CD4-positive, alpha-beta T cell treated with Interleukin-15 for 4 hours (primary cell): ENCODE results near the gene GDE1.

Experiments used
- DNase-seq: peaks from one replicate; pipeline ENCODE4 v3.0.0-alpha.2; 2020; ENCODE audit warnings: low spot score

Gene GDE1

GRCh38 chr16:19523559-19524355 lies 1.9 kb upstream of the GDE1 start, which contains the start of gene CCP110:
TSS of gene CCP110 (plus strand) at chr16:19523942. CDS start at chr16:19527882, 3,940 bp downstream.
- peak; percentile 93 for DNase-seq

DNA sequence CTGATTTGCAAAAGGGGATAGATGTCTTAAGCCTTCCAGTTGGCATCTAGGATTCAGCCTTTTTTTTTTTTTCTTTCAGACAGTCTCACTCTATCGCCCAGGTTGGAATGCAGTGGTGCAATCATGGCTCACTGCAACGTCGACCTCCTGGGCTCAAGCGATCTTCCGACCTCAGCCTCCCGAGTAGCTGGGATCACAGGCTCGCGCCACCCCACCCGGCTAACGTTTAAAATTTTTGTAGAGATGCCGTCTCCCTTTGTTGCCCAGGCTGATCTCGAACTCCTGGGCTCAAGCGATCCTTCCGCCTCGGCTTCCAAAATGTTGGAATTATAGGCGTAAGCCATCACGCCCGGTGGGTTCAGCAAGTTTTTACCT lies 1.3 kb upstream of the GDE1 start:
- DNase-seq = no peak

- DNase-seq = no peak
Measured at GRCh38 chr16:19522760-19523159, 862 bp upstream of the GDE1 start.

DNA sequence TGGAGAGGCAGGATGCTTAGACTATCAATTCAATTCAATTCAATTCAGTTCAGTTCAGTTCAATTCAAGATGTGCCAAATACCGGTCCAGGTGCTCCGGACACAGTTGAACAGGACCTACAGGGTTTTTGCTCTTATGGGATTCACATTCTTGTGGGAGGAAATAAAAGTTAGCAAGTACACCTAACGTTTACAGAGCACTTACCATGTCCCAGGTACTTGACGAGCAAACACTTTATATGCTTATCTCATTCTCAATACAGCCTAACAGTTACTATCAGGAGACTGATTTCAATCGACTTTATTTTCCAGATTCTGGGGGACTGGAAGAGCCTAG lies 467 bp upstream of the GDE1 start:
- DNase-seq = no peak

DNA sequence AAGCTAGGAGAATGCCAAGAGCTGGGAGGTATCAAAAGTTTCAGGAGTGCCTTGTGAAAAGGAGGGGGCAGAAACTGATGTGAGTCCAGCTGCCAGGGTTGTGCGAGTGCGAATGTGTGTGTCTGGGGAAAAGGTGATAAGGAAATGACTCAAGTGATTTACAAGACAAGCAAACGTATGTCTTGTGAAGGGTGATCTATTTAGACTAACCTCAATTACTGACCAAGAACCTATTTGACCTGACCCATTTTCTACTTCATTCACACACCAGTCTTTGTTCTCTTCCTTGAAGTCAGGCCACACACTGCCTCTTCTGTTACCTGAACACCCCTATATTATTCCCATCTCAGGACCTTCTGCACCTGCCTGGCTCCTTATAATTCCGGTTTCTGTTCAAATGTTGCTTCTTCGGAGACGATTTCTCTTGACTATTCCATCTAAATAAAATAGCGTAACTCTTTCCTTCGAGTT lies 1.0 kb downstream of the GDE1 start:
- DNase-seq = no peak

- DNase-seq = no peak
Measured at GRCh38 chr16:19518388-19518787, 3.5 kb downstream of the GDE1 start.

GRCh38 chr16:19517424-19518089 lies 4.3 kb downstream of the GDE1 start:
- DNase-seq = peak; percentile 21

- no peak for DNase-seq
Measured at GRCh38 chr16:19515757-19516156, 6.1 kb downstream of the GDE1 start.

DNA sequence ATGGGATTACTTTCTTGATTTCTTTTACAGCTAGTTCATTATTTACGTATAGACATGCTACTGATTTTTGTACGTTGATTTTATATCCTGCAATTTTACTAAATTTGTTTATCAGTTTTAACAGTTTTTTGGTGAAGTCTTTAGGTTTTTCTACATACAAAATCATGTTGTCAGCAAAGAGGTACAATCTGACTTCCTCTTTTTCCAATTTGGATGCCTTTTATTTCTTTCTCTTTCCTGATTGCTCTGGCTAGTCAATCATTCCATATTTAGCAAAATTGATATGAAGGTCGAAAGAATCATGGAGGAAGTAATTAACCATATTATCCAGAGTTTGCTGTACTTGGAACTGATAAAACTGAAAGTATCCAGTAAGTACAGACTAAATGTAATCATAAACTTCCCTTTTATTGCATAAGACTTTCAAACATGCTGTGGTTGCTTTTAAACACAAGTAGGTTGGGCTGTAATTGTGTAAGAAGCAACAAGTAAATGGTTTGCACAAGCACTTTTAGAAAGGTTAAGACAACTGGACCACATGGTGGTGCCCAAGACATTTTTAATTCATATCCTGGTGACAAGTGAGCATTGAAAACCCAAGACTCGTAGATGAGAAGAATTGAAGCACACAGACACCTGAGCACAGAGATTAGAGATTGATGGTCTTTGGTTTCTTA lies 8.4 kb downstream of the GDE1 start:
- DNase-seq = no peak

DNA sequence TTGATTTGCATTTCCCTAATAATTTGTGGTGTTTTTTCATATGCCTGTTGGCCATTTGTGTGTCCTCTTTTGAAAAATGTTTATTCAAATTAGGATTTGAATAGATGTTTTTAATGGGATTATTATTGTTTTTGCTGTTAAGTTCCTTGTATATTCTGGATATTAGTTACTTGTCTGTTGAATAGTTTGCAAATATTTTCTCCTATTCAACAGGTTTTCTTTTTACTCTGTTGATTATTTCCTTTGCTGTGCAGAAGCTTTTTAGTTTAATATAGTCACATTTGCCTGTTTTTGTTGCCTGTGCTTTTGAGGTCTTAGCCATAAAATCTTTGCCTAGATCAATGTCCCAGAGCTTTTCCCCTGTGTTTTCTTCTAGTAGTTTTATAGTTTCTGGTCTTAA lies 9.6 kb downstream of the GDE1 start:
- no peak for DNase-seq

GRCh38 chr16:19507867-19508266 lies 14.0 kb downstream of the GDE1 start:
- DNase-seq = no peak

DNA sequence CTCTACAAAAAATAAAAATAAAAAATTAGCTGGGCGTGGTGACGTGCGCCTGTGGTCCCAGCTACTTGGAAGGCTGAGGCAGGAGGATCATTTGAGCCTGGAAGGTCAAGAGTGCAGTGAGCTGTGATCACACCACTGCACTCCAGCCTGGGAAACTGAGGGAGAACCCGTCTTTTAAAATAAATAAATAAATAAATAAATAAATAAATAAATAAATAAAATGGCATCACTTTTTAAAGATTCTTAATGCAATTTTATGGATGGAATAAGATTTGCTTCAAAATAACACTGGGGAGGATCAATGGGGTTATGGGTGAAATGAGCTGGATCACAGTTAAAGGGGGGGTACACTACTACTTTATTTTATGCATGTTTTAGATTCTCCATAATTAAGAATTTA lies 14.9 kb downstream of the GDE1 start:
- no peak for DNase-seq

DNA sequence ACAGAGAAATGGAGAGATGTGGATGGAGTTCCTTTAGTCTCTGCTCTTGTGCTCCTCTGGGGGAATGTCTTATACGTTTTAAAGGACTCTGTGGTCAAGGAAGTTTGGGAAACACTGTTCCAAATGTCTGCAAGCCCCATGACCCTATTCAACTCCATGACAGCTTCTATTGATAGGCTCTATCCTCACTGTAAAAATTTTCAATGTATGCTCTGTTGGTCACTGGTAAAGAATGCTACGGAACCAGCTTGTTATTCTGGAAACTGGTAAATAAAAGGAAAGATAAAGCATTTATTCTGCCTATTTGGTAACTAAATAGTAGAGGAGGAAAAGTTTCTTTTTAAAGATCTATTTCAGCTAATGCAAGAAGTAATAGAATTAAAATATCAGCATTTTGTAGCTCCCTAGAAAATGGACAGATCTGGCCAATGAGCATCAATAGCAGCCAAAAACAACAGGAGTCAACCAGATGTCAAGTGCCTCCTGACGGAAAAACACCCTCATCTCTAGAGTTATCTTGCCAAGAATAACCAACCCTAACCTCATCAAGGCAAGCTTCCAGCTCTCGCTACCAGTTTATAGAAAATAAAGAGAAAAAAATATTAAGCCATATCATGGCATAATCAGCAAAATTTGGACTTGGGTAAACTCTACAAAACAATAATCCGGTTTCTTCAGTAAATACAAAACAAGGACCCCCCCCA lies 16.1 kb downstream of the GDE1 start:
- no peak for DNase-seq

- DNase-seq = no peak
Measured at GRCh38 chr16:19503461-19504075, 18.3 kb downstream of the GDE1 start.

GRCh38 chr16:19502395-19503131 lies 19.3 kb downstream of the GDE1 start:
- peak; percentile 58 for DNase-seq

DNA sequence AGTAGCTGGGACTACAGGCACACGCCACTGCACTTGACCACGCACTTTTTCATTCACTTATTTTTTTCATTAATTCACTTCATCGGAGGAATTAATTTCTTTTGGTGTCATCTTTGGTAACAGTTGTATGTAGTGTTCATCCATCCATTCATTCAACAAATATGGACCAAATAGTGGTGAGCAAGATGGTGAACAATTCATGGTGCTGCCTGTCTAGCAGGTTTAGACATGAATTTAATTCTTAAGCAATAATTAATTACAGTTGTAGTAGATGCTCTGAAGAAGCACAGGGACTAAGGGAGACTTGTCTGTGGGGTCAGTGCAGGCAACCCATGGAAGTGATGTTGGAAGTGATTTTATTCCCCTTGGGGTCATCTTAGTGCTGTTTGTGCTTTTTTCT lies 22.4 kb downstream of the GDE1 start:
- DNase-seq = no peak

- DNase-seq = no peak
Measured at GRCh38 chr16:19499006-19499405, 22.9 kb downstream of the GDE1 start.

- no peak for DNase-seq
Measured at GRCh38 chr16:19497176-19497575, 24.7 kb downstream of the GDE1 start.

GRCh38 chr16:19490619-19491018 lies 31.3 kb downstream of the GDE1 start:
- DNase-seq = no peak

GRCh38 chr16:19488213-19488640 lies 33.7 kb downstream of the GDE1 start:
- DNase-seq = no peak

GRCh38 chr16:19486750-19487325 lies 35.1 kb downstream of the GDE1 start:
- no peak for DNase-seq
